Glutamatergic neuron (in vitro differentiated cells): Measurements from ENCODE around the gene COMMD4. TPM values are rescaled to one million over a fixed set of nuclear protein-coding genes. Genes with fewer than 3 reads are reported as not detected.
A peak's percentile ranks its signal among the peaks of the same experiment; 100 is the strongest.
"Not testable (repeated sequence)": the region's sequence is repeated elsewhere in the genome, so short reads cannot be mapped to it uniquely, and the experiment has no call there.

Experiments used
- DNase-seq: peaks from one replicate; pipeline ENCODE4 v3.0.0; 2022
- H3K27ac Mint-ChIP-seq: one replicate; pipeline ENCODE4 v1.8.0; 2020; ENCODE audit warnings: mild to moderate bottlenecking, mixed read lengths, inconsistent platforms; ENCODE audit not compliant: unreplicated experiment
- H3K27me3 Mint-ChIP-seq: one replicate; pipeline ENCODE4 v1.8.0; 2020; ENCODE audit warnings: mild to moderate bottlenecking, moderate library complexity, mixed read lengths, inconsistent platforms; ENCODE audit not compliant: unreplicated experiment
- H3K36me3 Mint-ChIP-seq: one replicate; pipeline ENCODE4 v1.8.0; 2020; ENCODE audit warnings: mild to moderate bottlenecking, mixed read lengths, inconsistent platforms; ENCODE audit not compliant: unreplicated experiment
- H3K4me1 Mint-ChIP-seq: one replicate; pipeline ENCODE4 v1.8.0; 2020; ENCODE audit warnings: mild to moderate bottlenecking, low read depth, mixed read lengths, inconsistent platforms; ENCODE audit not compliant: unreplicated experiment
- H3K4me3 Mint-ChIP-seq: one replicate; pipeline ENCODE4 v1.8.0; 2020; ENCODE audit warnings: mild to moderate bottlenecking, mixed read lengths, inconsistent platforms; ENCODE audit not compliant: unreplicated experiment
- H3K9me3 Mint-ChIP-seq: one replicate; pipeline ENCODE4 v1.8.0; 2020; ENCODE audit warnings: mild to moderate bottlenecking, moderate library complexity, mixed read lengths, inconsistent platforms; ENCODE audit not compliant: unreplicated experiment
- total RNA-seq: library from RNA; stranded (reverse); fragmentation: NEBNext Ultra II Directional; extraction: Animal tissue kit (Norgen Biotek cat#: 25700); gene quantifications from one replicate; pipeline ENCODE4 v1.2.1, GENCODE V29; 2021; ENCODE audit not compliant: unreplicated experiment
- TF ChIP-seq, protein P1 (sequence below): fragments of 200-600 bp; sonication (generic); IDR thresholded peaks from one replicate; pipeline ENCODE4 v1.5.0; 2021; ENCODE audit not compliant: partially characterized antibody, unreplicated experiment

COMMD4 gene
- total RNA-seq, 1 donor from 2014 or later: 66.2 TPM

DNA sequence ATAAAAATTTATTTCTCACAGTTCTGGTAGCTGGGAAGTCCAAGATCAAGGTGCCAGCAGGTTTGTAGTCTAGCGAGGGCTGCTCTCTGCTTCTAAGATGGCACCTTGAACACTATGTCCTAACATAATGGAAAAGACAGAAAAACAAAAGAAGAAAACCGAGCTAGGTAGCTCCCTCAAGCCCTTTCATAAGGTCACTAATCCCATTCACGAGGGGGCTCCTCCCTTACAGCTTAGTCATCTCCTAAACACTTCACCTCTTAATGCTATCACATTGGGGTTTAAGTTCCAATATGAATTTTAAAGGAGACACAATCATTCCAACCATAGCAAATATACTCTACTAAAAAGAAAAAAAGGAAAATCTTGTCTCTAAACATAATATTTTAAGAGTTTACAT, 29.7 kb upstream of the COMMD4 start:
- Mint-ChIP-seq H3K27ac (no peak overlapping the region), H3K9me3 (no peaks in the 10 kb centered on the region), H3K27me3 (no peaks in the 10 kb centered on the region), H3K4me3 (no peak overlapping the region), H3K36me3 (no peaks in the 10 kb centered on the region), H3K4me1 (no peaks in the 10 kb centered on the region)
- TF ChIP-seq, protein P1, sequence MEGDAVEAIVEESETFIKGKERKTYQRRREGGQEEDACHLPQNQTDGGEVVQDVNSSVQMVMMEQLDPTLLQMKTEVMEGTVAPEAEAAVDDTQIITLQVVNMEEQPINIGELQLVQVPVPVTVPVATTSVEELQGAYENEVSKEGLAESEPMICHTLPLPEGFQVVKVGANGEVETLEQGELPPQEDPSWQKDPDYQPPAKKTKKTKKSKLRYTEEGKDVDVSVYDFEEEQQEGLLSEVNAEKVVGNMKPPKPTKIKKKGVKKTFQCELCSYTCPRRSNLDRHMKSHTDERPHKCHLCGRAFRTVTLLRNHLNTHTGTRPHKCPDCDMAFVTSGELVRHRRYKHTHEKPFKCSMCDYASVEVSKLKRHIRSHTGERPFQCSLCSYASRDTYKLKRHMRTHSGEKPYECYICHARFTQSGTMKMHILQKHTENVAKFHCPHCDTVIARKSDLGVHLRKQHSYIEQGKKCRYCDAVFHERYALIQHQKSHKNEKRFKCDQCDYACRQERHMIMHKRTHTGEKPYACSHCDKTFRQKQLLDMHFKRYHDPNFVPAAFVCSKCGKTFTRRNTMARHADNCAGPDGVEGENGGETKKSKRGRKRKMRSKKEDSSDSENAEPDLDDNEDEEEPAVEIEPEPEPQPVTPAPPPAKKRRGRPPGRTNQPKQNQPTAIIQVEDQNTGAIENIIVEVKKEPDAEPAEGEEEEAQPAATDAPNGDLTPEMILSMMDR: no peak
- no peak for DNase-seq

DNA sequence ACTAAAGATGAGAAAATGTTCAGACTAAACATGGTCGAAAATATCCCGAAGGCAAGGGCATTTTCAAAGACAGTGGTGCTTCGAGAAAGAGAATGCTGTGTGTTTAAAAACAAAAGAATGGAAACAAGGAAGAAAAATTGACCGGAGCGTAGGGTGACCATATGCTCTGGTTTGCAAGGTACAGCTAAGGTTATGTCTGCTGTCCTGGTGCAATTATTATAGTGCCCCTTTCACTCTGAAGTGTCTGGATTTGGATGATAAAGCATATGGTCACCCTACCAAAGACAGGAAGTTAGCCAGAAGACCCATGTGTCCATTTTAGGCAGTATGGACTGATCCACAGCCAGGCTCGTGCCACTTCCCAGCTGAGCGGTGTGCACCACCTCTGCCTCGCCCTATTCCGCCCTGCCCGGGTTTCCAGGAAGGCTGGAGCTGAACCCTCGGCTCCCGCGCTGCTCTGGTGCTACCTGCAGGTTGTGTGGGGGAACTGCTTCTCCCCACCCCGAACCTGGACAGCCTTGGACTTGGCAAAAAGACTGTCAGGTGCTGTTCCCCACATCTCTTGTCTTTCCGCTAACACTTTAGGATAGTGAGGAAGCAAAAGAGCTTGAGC, 28.0 kb upstream of the COMMD4 start:
- DNase-seq: peak; percentile 72
- TF ChIP-seq, protein P1: peak; percentile 29
- no peaks in the 10 kb centered on the region for H3K9me3 Mint-ChIP-seq
- H3K4me3 Mint-ChIP-seq: no peak overlapping the region
- no peaks in the 10 kb centered on the region for H3K4me1 Mint-ChIP-seq
- no peaks in the 10 kb centered on the region for H3K36me3 Mint-ChIP-seq
- H3K27ac Mint-ChIP-seq: no peak overlapping the region
- H3K27me3 Mint-ChIP-seq: no peaks in the 10 kb centered on the region

DNA sequence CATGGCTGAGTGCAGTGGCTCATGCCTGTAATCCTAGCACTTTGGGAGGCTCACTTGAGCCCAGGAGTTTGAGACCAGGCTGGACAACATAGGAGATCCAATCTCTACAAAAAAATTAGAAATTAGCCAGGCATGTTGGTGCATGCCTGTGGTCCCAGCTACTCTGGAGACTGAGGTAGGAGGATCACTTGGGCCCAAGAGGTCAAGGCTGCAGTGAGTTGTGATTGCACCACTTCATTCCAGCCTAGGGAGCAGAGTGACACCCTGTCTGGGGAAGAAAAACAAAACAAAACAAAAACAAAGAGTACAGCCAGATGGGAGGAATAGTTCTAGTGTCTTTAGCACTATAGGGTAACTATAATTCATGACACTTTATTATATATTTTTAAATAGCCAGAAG, 26.2 kb upstream of the COMMD4 start:
- no peak for DNase-seq
- TF ChIP-seq, protein P1: no peak
- Mint-ChIP-seq H3K9me3 (no peaks in the 10 kb centered on the region), H3K36me3 (no peaks in the 10 kb centered on the region), H3K4me1 (no peaks in the 10 kb centered on the region), H3K27me3 (no peaks in the 10 kb centered on the region), H3K27ac (no peak overlapping the region), H3K4me3 (no peak overlapping the region)

DNA sequence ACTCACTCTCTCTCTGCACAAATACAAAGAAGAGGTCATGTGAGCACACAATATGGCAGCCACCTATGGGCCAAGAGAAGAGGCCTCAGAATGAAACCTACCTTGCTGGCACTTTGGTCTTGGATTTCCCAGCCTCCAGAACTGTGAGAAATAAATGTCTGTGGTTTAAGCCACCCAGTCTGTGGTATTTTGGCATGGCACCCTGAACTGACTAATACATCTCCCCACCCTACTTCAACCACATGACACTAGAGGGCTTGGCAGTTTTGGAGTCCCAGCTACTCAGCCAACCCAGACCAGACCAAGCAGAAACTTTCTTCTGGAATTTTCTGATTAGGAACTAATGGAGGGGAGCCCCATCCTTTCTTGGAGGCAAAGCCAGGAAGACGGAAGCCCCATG, 23.3 kb upstream of the COMMD4 start:
- not testable (repeated sequence) for DNase-seq, H3K27me3 Mint-ChIP-seq, H3K36me3 Mint-ChIP-seq, H3K4me1 Mint-ChIP-seq, H3K4me3 Mint-ChIP-seq, H3K9me3 Mint-ChIP-seq, H3K27ac Mint-ChIP-seq

DNA sequence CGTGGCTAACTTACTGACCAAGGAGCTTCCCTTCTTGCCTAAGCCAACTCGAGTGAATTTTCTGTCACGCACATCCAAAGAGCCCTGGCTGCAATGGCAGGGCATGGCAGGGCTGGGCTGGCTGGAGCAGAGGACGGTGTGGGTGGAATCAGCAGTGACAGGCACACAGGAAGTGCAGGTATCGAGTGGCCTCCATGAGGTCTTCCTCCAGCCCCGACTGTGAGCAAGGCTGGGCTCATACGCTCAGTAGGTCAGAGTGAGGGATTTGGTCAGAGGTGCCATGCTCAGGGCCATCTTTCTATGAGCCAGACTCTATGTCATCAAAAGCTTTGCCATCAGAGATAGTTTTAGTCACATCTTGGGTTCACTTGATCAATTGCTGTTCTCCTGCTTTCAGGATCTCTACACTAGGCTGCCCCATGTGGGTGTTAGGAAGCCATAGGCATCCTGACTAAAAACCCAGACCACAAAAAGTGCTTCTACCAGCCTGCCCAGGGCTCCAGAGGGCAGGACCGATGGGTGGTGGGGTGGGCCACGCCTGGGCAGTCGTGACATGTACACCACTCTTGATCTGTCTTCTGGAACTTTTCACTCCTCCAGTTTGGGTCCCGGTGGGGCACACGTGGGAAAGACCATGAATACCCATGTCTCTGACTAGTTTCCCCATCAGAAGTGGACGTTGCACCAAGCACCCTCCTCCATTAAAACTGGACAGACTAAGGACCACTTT, 22.6 kb upstream of the COMMD4 start:
- H3K9me3 Mint-ChIP-seq: no peaks in the 10 kb centered on the region
- peaks cover 3% of the 10 kb centered on the region for H3K27me3 Mint-ChIP-seq
- H3K4me1 Mint-ChIP-seq: no peaks in the 10 kb centered on the region
- no peak for DNase-seq
- TF ChIP-seq, protein P1: no peak
- H3K36me3 Mint-ChIP-seq: no peaks in the 10 kb centered on the region
- no peak overlapping the region for H3K27ac Mint-ChIP-seq
- H3K4me3 Mint-ChIP-seq: no peak overlapping the region
